Measurements from ENCODE around the gene OAS2. TPM values are rescaled to one million over a fixed set of nuclear protein-coding genes. Genes with fewer than 3 reads are reported as not detected.

Gene OAS2
- total RNA-seq, 1 donor from 2014 or later: 8.0 TPM

GRCh38 chr12:112939761-112940381, 38.4 kb upstream of the OAS2 start:
- no peaks in the 10 kb centered on the region for H3K36me3 ChIP-seq
- no peak for DNase-seq (ENCODE audit: low spot score in 2 of 2)
- H3K9me3 ChIP-seq: no peaks in the 10 kb centered on the region
- no peaks in the 10 kb centered on the region for H3K27me3 ChIP-seq
- TF ChIP-seq CTCF (IDR thresholded peaks at IDR 0.05): no peak
- intact Hi-C loops (cut with DNase I): no loop called here
- no peak overlapping the region for H3K27ac ChIP-seq
- peak overlapping the region in 1 of 2 donors; percentile 15 for H3K4me3 ChIP-seq
- peaks cover 2 to 9% of the 10 kb centered on the region in 2 donors for H3K4me1 ChIP-seq

- no peak overlapping the region for H3K4me3 ChIP-seq
- no peaks in the 10 kb centered on the region for H3K27me3 ChIP-seq
- H3K27ac ChIP-seq: no peak overlapping the region
- TF ChIP-seq CTCF (IDR thresholded peaks at IDR 0.05): no peak
- H3K36me3 ChIP-seq: peaks cover 0 to 6% of the 10 kb centered on the region in 2 donors
- peaks cover 2 to 9% of the 10 kb centered on the region in 2 donors for H3K4me1 ChIP-seq
- intact Hi-C loops (cut with DNase I): no loop called here
- no peaks in the 10 kb centered on the region for H3K9me3 ChIP-seq
- no peak for DNase-seq (ENCODE audit: low spot score in 2 of 2)
Observed at GRCh38 chr12:112941528-112942335, 36.6 kb upstream of the OAS2 start.

GRCh38 chr12:112942572-112942971, 35.7 kb upstream of the OAS2 start:
- no peak for DNase-seq (ENCODE audit: low spot score in 2 of 2)
- Histone ChIP-seq H3K9me3 (no peaks in the 10 kb centered on the region), H3K4me3 (no peak overlapping the region), H3K27me3 (no peaks in the 10 kb centered on the region), H3K4me1 (peaks cover 2 to 9% of the 10 kb centered on the region in 2 donors), H3K36me3 (peaks cover 0 to 8% of the 10 kb centered on the region in 2 donors), H3K27ac (no peak overlapping the region)
- intact Hi-C loops (cut with DNase I): no loop called here
- no peak for TF ChIP-seq CTCF (IDR thresholded peaks at IDR 0.05)

- intact Hi-C loops (cut with DNase I): no loop called here
- Histone ChIP-seq H3K4me1 (peaks cover 0 to 4% of the 10 kb centered on the region in 2 donors), H3K4me3 (no peak overlapping the region), H3K27me3 (no peaks in the 10 kb centered on the region), H3K36me3 (peaks cover 0 to 8% of the 10 kb centered on the region in 2 donors), H3K27ac (no peak overlapping the region), H3K9me3 (no peaks in the 10 kb centered on the region)
- DNase-seq (ENCODE audit: low spot score in 2 of 2): no peak
- TF ChIP-seq CTCF (IDR thresholded peaks at IDR 0.05): no peak
Observed at GRCh38 chr12:112944024-112944690, 34.2 kb upstream of the OAS2 start.

GRCh38 chr12:112945515-112945914, 32.8 kb upstream of the OAS2 start:
- no peak for DNase-seq (ENCODE audit: low spot score in 2 of 2)
- H3K4me1 ChIP-seq: no peaks in the 10 kb centered on the region
- H3K36me3 ChIP-seq: peaks cover 0 to 8% of the 10 kb centered on the region in 2 donors
- no peak overlapping the region for H3K4me3 ChIP-seq
- no peak for TF ChIP-seq CTCF (IDR thresholded peaks at IDR 0.05)
- no peak overlapping the region for H3K27ac ChIP-seq
- H3K27me3 ChIP-seq: no peaks in the 10 kb centered on the region
- intact Hi-C loops (cut with DNase I): no loop called here
- no peaks in the 10 kb centered on the region for H3K9me3 ChIP-seq
